SHP77 (cell line): ENCODE results near the gene FSTL5.
"Not testable (repeated sequence)": the region's sequence is repeated elsewhere in the genome, so short reads cannot be mapped to it uniquely, and the experiment has no call there.

Source experiments
- DNase-seq, 2 experiments: peaks; one replicate each; lab custom pipeline; 2025; lab: John Stamatoyannopoulos, UW

Gene FSTL5

DNA sequence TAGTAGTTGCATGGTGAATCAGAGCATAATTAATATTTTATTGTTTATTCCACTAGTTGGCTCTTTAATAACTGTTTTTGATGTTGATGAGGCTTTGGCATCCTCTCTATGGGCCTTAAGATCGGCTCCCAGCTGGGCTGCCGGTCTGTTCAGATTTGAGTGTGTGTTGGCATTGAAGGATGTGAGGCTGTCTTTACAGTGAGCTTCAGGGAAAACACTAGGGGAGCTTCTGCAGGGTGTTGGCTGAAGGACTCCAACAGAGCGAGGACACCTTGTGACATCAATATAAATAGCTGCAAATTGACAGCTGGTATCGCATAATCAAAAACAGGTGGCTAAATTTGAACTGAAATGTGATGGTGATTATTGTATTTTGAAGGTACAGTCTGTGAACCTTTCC is 322.0 kb downstream of the FSTL5 start:
- DNase-seq, result peak; percentile 9 to 46

- peak; percentile 21 to 33 for DNase-seq
These were observed 334.2 kb downstream of the FSTL5 start for GRCh38 chr4:161829591-161829990.

- DNase-seq, result no peak
These were observed 335.7 kb downstream of the FSTL5 start for GRCh38 chr4:161828061-161828460.

DNA sequence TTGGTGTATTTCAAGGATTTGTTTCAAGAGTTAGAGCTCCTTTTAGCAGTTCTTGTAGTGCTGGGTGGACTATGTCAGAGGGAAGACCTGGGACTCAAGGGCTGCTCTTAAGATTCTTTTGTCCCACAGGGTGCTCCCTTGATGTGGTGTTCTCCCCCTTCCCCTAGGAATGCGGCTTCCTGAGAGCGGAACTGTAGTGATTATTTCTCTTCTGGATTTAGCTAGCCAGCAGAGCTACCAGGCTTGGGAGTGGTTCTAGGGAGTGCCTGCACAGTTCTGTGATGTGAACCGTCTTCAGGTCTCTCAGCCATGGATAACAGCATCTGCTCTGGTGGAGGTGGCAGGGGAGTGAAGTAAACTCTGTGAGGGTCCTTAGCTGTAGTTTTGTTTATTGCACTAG is 336.8 kb downstream of the FSTL5 start:
- DNase-seq, result no peak

GRCh38 chr4:161823450-161823849 is 340.4 kb downstream of the FSTL5 start:
- no peak for DNase-seq

DNA sequence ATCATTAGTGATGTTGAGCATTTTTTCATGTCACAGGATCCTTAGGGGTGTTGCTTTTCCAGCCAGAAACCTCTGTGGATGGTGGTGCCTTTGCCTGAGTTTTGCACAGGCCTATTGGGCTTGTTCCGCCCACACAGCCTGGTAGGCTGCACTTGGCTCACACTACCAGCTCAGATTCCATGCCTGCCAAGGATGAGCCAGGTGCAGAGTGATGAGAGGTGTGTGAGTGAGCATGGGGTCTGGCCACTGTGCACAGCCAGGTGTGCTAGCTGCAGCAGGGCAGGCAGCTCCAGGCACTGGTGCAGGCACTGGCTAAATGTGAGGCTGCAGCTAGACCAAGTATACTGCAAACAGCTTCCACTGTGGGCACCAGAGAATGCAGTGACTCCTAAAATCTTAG is 341.6 kb downstream of the FSTL5 start:
- DNase-seq, result no peak

GRCh38 chr4:161817914-161818313 is 345.9 kb downstream of the FSTL5 start:
- peak; percentile 59 to 60 for DNase-seq

DNA sequence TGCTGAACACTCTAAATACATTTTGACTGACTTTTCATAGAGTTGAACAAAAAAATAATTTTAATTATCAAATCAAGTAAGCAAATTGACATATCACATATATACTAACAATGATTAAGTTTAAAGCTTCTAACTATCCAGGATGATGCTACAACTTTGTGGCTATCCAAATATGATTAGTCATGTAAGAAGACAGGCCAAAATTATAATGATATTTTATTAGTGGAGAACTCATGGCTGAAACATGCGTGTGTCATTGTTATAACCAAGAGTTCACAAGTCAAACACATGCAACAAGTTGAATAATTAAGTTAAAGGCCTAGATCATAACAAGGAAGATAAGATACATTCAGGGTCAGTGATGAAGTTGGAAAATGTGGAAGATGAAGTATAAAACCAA is 346.8 kb downstream of the FSTL5 start:
- no peak for DNase-seq

GRCh38 chr4:161815841-161816240 is 348.0 kb downstream of the FSTL5 start:
- no peak for DNase-seq

GRCh38 chr4:161813889-161814288 is 349.9 kb downstream of the FSTL5 start:
- no peak for DNase-seq

DNA sequence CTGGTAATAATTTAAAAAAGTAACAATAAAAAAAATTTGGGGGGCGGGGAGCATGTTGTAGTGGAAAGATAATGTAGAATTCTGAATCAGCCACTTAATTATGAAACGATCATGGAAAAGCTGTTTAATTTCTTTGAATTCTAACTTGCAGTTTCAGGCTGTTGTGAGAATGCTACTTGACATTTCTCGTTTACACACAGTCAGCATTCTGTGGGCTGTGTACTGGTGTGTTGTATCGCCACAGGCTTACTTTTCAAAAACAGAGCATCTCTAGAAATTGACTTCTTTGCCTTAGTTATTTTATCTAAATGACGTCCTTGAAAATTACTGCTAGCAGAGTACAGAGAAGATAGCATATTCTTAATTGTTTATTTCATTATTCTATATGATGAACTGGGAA is 350.4 kb downstream of the FSTL5 start:
- no peak for DNase-seq

DNA sequence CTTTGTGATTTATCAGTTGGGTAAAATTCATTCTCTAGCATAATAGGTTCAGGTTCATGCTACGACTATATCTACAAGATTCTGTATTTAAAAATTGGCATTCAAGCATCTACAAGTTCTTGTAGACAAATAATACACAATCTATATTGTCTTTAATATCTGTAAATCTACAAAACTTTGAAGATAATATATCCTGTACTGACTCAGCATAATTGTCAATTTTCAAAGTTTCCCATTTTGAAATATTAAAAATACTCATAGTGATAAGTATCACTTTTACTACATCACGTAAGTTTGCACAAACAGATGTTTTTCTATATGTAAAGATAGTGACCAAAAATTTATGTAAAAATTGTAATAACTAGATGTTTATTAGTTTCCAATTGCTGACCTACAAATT is 360.6 kb downstream of the FSTL5 start:
- DNase-seq, result no peak

DNA sequence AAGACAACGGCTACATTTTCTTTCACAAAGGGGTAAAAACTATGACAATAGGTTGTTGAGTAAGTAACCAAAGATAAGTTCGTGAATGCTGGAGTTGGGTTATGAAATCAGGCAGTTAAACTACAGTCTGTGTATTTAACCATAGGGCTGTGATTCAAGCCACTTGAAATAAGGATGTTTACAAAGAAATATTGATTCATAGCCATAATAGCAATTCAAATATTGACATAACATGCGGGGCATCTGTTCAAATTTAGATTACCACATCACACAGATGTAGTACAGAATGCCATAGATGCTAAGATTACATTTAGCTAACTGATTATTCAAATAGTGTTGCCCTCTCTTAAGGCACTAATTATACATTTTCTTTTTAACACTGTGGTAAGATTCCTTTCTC is 364.1 kb downstream of the FSTL5 start:
- DNase-seq, result peak; percentile 69 to 70

DNA sequence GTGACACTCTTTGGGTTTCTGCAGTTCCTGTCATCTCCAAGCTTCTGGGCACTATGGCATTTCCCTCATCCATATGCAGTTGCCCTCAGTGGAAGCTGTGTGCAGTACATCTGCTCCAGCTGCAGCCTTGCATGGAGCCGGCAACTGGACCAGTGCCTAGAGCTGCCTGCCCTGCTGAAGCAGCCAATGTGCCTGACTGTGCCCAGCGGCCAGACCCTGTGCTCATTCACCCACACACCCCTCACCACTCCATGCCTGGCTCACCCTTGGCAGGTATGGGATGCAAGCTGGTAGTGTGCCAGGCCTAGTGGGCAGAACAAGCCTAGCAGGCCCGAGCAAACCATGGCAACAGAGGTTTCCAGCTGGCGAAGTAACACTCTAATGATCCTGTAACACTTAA is 370.8 kb downstream of the FSTL5 start:
- DNase-seq, result no peak

DNA sequence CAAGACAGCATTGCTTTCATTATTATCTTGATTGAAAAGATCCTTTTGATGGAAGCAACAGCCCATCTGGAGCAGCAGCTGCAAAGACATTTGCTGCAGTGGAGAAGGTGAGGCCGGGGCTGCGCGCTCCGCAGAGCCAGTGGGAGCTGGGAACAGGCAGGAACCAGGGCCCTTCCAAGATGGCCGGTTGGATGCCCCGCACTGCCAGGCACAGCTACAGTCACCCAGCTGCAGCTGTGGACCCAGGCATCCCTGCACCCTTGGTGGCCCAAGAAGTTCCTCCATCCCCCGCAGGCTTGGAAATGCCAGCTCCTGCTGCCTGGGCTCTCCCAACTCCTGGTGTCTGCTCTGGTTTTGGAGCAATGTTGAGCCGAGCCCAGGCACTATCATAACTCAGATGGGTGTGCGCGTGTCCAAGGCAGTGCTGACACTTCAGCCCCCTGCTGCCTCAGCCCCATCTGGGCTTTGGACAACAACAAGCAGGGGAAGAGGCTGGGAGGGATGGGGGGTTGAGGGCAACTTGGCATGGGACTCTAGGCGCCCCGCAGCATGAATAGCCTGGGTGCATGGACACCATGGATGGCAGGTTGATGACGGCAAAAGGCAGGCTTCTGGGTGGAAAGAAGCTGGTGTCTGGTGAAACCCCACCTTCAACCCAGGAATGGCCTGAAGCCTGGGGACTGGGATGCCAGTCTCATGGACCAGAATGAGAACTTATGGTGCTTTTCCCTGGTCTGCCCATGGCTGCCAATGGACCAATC is 371.8 kb downstream of the FSTL5 start:
- DNase-seq, result no peak

DNA sequence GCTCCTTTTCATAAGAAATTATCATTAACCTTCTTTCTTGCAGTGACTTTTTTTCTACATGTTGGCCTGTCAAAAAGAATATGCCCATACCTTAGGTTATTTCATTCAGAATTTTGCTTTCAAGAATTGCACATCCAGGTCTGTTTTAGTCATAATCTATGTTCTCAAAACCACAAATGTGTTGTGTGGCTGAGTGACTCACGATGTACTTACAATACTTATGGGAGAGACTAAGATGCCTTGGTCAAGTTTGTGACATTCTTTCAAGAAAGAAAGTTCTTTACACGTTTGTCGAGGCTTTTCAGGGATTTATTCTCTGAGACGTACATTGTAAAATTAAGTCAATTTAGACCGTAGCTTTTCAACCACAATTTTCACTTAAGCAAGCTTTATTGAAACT is 396.7 kb downstream of the FSTL5 start:
- no peak for DNase-seq

DNA sequence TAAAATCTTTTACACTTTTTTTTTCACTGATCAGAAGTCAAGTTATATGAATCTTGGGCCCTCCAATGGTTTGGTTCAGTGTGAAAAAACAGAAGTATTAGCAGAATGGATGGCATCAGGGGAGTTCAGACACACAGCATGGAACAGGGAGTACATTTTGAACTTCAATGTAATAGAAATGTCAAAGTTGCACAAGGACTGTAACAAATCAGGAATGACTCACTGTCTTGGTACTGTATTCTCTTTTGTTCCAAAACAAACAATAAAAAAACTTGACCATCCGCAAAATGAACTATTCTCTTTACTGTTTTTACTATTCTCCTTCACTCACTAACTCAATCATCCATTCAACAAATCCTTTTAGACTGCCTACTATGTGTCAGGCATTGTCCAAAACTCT is 401.0 kb downstream of the FSTL5 start:
- DNase-seq, result no peak

GRCh38 chr4:161760008-161760407 is 403.8 kb downstream of the FSTL5 start:
- DNase-seq, result no peak

- not testable (repeated sequence) for DNase-seq
These were observed 405.4 kb downstream of the FSTL5 start for GRCh38 chr4:161758412-161758811.

DNA sequence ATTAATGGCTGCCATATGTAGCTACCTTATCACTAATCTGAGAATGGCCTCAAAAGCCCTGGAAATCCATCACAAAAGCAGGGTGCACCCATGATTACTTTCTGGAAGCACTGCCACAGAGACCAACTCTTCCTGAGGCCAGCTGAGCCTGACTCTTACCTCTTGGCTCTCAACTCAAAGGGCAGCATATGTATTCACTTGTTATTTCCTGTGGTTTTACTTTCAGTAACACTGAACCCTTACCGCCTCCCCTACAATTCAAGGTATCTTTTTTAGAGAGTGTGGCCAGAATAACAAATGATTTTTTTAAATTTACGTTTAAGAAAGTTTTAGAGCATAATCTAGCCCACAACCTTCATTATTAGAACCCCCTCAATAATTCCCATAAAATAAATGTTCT is 434.9 kb downstream of the FSTL5 start:
- DNase-seq, result no peak

- no peak for DNase-seq
These were observed 441.9 kb downstream of the FSTL5 start for GRCh38 chr4:161721947-161722346.

GRCh38 chr4:161717084-161717483 is 446.7 kb downstream of the FSTL5 start:
- DNase-seq, result no peak

DNA sequence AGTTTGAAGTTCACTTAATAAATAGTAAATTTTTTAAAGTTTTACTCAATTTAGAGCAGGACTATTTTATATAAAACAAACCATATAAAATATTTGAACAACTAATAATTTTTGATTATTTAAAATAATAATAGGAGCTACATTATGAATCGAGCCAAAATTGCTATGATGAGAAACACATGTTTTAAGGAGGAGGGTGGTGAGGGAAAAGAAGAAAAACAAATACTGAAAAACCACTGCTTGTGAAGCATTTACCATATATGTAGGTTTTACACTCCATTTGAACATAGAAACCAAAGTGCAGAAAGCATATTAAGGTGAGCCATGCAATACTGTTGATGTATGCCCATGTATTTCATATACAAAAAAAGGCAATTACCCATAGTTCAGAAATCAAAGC is 448.9 kb downstream of the FSTL5 start:
- DNase-seq, result no peak

- DNase-seq, result peak; percentile 10 to 12
These were observed 449.6 kb downstream of the FSTL5 start for GRCh38 chr4:161714022-161714751.
